ENCODE data around the gene SLC4A5.

Gene SLC4A5

GRCh38 chr2:74199275-74199701 is 143.9 kb downstream of the SLC4A5 start:
- Histone ChIP-seq H3K9me3 (ENCODE audit: control insufficient read depth, insufficient read depth, low read depth, low read length) (no peaks in the 10 kb centered on the region), H3K4me3 (ENCODE audit: low read depth, low read length) (peak overlapping the region; percentile 76), H3K4me1 (ENCODE audit: control insufficient read depth, insufficient read depth, low read length) (peaks cover 8% of the 10 kb centered on the region; the same call in 1 of the 2 replicates), H3K27ac (ENCODE audit: extremely low read depth, low read depth, low read length) (peak overlapping the region; percentile 97; the same call in 1 of the 2 replicates), H3K36me3 (ENCODE audit: control insufficient read depth in 2 of 2, insufficient read depth in 1 of 2, low read length in 2 of 2) (peaks cover 6 to 8% of the 10 kb centered on the region in 2 experiments; a peak in 2 of 3 replicates)
- POLR2A ChIA-PET = interaction anchor here (0.6 to 4.4 kb wide), 15 partner anchors 9 to 462 kb away, joined by 3 to 52 read pairs (median 5); partner anchors contain the start of genes MOB1A, STAMBP and TPRKB
- CTCF ChIA-PET = interaction anchor here (0.6 to 2.4 kb wide), 10 partner anchors 8 to 372 kb away, joined by 3 to 9 read pairs (median 3); partner anchors contain the start of genes MOB1A and STAMBP
- TF ChIP-seq ZNF600 (tag by site-specific recombination; IDR thresholded peaks at IDR 0.05) (no peak), KLF9 (tag by site-specific recombination; IDR thresholded peaks at IDR 0.05; ENCODE audit: low read depth) (peak; percentile 64), PRDM10 (tag by site-specific recombination; IDR thresholded peaks at IDR 0.05) (0 out of 2 replicates have a peak, but pooled peaks have one; percentile 2), ZNF404 (tag by site-specific recombination; IDR thresholded peaks at IDR 0.05) (no peak), PRDM1 (tag by site-specific recombination; IDR thresholded peaks at IDR 0.05) (peak; percentile 22; the same call in 1 of the 2 replicates), ZNF335 (tag by site-specific recombination; conservative IDR thresholded peaks at IDR 0.05) (0 out of 2 replicates have a peak, but pooled peaks have one; percentile 5), ZNF544 (tag by site-specific recombination; IDR thresholded peaks at IDR 0.05) (no peak), ZBTB49 (tag by site-specific recombination; IDR thresholded peaks at IDR 0.05; ENCODE audit: low read depth) (no peak), ZBTB20 (tag by site-specific recombination; IDR thresholded peaks at IDR 0.05) (no peak), ZFP69B (tag by site-specific recombination; IDR thresholded peaks at IDR 0.05) (no peak), PATZ1 (tag by site-specific recombination; IDR thresholded peaks at IDR 0.05) (no peak), ZFHX2 (tag by site-specific recombination; conservative IDR thresholded peaks at IDR 0.05) (0 out of 2 replicates have a peak, but pooled peaks have one; percentile 33), ZNF16 (tag by site-specific recombination; IDR thresholded peaks at IDR 0.05; ENCODE audit: low read depth) (no peak), PRDM6 (tag by site-specific recombination; IDR thresholded peaks at IDR 0.05) (no peak), ZNF239 (tag by site-specific recombination; IDR thresholded peaks at IDR 0.05) (no peak), HOXC10 (CRISPR knock-in tag; IDR thresholded peaks at IDR 0.05) (no peak), ZNF660 (tag by site-specific recombination; IDR thresholded peaks at IDR 0.05) (no peak), ZNF529 (tag by site-specific recombination; IDR thresholded peaks at IDR 0.05; ENCODE audit: insufficient replicate concordance) (no peak), ZNF280D (tag by site-specific recombination; IDR thresholded peaks at IDR 0.05) (no peak), OSR2 (tag by site-specific recombination; IDR thresholded peaks at IDR 0.05) (no peak), ZNF561 (tag by site-specific recombination; IDR thresholded peaks at IDR 0.05; ENCODE audit: borderline replicate concordance) (no peak), ZSCAN4 (tag by site-specific recombination; IDR thresholded peaks at IDR 0.05) (no peak), ZNF837 (tag by site-specific recombination; IDR thresholded peaks at IDR 0.05) (no peak), ZBTB17 (tag by site-specific recombination; IDR thresholded peaks at IDR 0.05) (peak; percentile 36)

All from HEK293 (cell line).